PC-3 (cell line): Measurements from ENCODE around the gene ZCCHC24. TPM values are rescaled to one million over a fixed set of nuclear protein-coding genes. Genes with fewer than 3 reads are reported as not detected.

Experiments used
- ATAC-seq: fragments of 200-7000 bp; cut with Tn5 transposase; 2 replicates; pipeline ENCODE4 v1.9.1; 2020; ENCODE audit warnings: mild to moderate bottlenecking, moderate library complexity
- BruUV-seq: library from RNA; stranded (reverse); fragments of 400-500 nt; replicated peaks from 2 replicates; lab custom pipeline; 2021; lab: Mats Ljungman, UMichigan
- CTCF ChIA-PET: fragments of 300-600 bp; sonication (Branson Sonifier 250); formaldehyde crosslinking; loops from one replicate; lab custom pipeline; 2022; ENCODE audit warnings: antibody characterized with exemption; lab: Charles Lee
- POLR2A ChIA-PET: fragments of 300-600 bp; sonication (Branson Sonifier 250); formaldehyde crosslinking; loops from one replicate; lab custom pipeline; 2022; ENCODE audit warnings: antibody characterized with exemption; ENCODE audit not compliant: unreplicated experiment; lab: Charles Lee
- DNase-seq: peaks from one replicate; pipeline ENCODE4 v3.0.0-alpha.2; 2015
- H2AFZ ChIP-seq: fragments of 300-600 bp; sonication (generic); 2 replicates; pipeline ENCODE4 v1.6.0; 2016; ENCODE audit warnings: antibody characterized with exemption, low read length
- H3F3A ChIP-seq: fragments of 300-600 bp; sonication (generic); one replicate; pipeline ENCODE4 v1.6.0; 2017; ENCODE audit warnings: antibody characterized with exemption, low read length, control low read depth, mild to moderate bottlenecking; ENCODE audit not compliant: unreplicated experiment
- H3K27ac ChIP-seq: fragments of 300-600 bp; sonication (generic); 2 replicates; pipeline ENCODE4 v1.5.1; 2016; ENCODE audit warnings: mild to moderate bottlenecking, low read length
- H3K27me3 ChIP-seq: fragments of 300-600 bp; sonication (generic); 2 replicates; pipeline ENCODE4 v1.6.1; 2016; ENCODE audit warnings: low read length, mixed read lengths
- H3K36me3 ChIP-seq: fragments of 300-600 bp; sonication (generic); 2 replicates; pipeline ENCODE4 v1.6.1; 2016; ENCODE audit warnings: low read depth, mixed run types, low read length, mixed read lengths
- H3K4me1 ChIP-seq: fragments of 300-600 bp; sonication (generic); 2 replicates; pipeline ENCODE4 v1.5.1; 2016; ENCODE audit warnings: low read length; ENCODE audit not compliant: insufficient read depth
- H3K4me2 ChIP-seq: fragments of 300-600 bp; sonication (generic); 2 replicates; pipeline ENCODE4 v1.6.0; 2016; ENCODE audit warnings: low read length
- H3K4me3 ChIP-seq: fragments of 300-600 bp; sonication (generic); 2 replicates; pipeline ENCODE4 v1.5.1; 2016; ENCODE audit warnings: mild to moderate bottlenecking, low read length, mixed read lengths
- H3K79me2 ChIP-seq: fragments of 300-600 bp; sonication (generic); 2 replicates; pipeline ENCODE4 v1.6.1; 2017; ENCODE audit warnings: low read length, mixed read lengths
- H3K9ac ChIP-seq: fragments of 300-600 bp; sonication (generic); 2 replicates; pipeline ENCODE4 v1.6.0; 2016; ENCODE audit warnings: mild to moderate bottlenecking, low read length
- H3K9me2 ChIP-seq: fragments of 300-600 bp; sonication (generic); replicated peaks from 2 replicates; pipeline ENCODE4 v1.6.1; 2016; ENCODE audit warnings: mixed run types, low read length, mixed read lengths
- H3K9me3 ChIP-seq: fragments of 300-600 bp; sonication (generic); 2 replicates; pipeline ENCODE4 v1.6.1; 2016; ENCODE audit warnings: low read length, mixed read lengths
- H4K20me1 ChIP-seq: fragments of 300-600 bp; sonication (generic); 2 replicates; pipeline ENCODE4 v1.6.1; 2016; ENCODE audit warnings: low read length, mixed read lengths
- CTCF ChIP-seq: fragments of 300-600 bp; sonication (generic); conservative IDR thresholded peaks from 2 replicates; pipeline ENCODE4 v1.5.1; 2017; ENCODE audit warnings: antibody characterized with exemption, low read depth, mild to moderate bottlenecking, low read length
- EZH2 ChIP-seq: fragments of 300-600 bp; sonication (generic); IDR thresholded peaks from one replicate; pipeline ENCODE4 v1.6.1; 2017; ENCODE audit warnings: antibody characterized with exemption, mild to moderate bottlenecking, low read length; ENCODE audit not compliant: unreplicated experiment
- EZH2phosphoT487 ChIP-seq: fragments of 300-600 bp; sonication (generic); IDR thresholded peaks from 2 replicates; pipeline ENCODE4 v1.6.1; 2018; ENCODE audit warnings: mild to moderate bottlenecking, antibody characterized with exemption, low read length, borderline replicate concordance
- intact Hi-C: fragments of 100-400 bp; cut with micrococcal nuclease; formaldehyde crosslinking; loops from 2 replicates; pipeline ENCODE4 v1.9.0; 2023
- total RNA-seq: library from RNA; depleted of rRNA; stranded (reverse); fragments of >200 nt; gene quantifications from 2 replicates; pipeline ENCODE4 v1.2.3, GENCODE V29; 2014

Gene ZCCHC24
- total RNA-seq, 1 experiment from 2014 or later, result 32.9 TPM

GRCh38 chr10:79459243-79459642 is 13.8 kb upstream of the ZCCHC24 start:
- ATAC-seq (no peak), DNase-seq (no peak)
- Histone ChIP-seq H3F3A (no peaks in the 10 kb centered on the region), H3K9me2 (0 out of 2 replicates have a peak, but pooled peaks cover 4% of the 10 kb centered on the region), H3K79me2 (no peaks in the 10 kb centered on the region), H3K27ac (no peak overlapping the region), H4K20me1 (no peaks in the 10 kb centered on the region), H2AFZ (no peak overlapping the region), H3K4me1 (peaks cover 7% of the 10 kb centered on the region), H3K9ac (no peak overlapping the region), H3K36me3 (no peaks in the 10 kb centered on the region), H3K4me3 (no peak overlapping the region), H3K27me3 (no peaks in the 10 kb centered on the region), H3K9me3 (no peaks in the 10 kb centered on the region), H3K4me2 (no peak overlapping the region)
- intact Hi-C loops, result no loop called here
- BruUV-seq, result no TSS peak
- CTCF ChIA-PET, result interaction anchor here (0.6 kb wide), 1 partner anchor 14 kb away, joined by 3 read pairs; the partner anchor contains the start of gene ZCCHC24
- TF ChIP-seq EZH2phosphoT487 (no peak), EZH2 (no peak), CTCF (no peak)
- POLR2A ChIA-PET, result interaction anchor here (0.6 kb wide), 1 partner anchor 125 kb away, joined by 3 read pairs; no protein-coding TSS in a partner anchor

DNA sequence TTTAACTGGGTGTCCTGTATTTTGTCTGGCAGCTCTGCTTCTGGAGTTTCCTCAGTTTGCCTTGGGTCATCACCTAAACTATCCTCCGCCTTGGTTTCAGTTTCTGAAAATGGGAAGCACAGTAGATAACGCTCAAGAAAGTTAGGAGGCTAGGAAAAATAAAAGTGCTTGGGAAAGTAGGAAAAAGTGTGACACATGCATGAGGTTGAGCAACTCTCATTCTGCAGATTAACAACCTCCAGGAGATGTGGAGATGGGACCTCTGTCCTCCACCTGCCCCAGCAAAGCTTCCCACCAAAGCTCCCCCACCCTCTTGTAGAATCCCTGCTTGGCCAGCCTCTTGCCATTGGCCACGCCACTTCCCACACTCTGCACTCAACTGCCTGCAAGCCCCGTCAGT is 13.1 kb upstream of the ZCCHC24 start:
- no peak for DNase-seq
- H3K9me3 ChIP-seq, result no peaks in the 10 kb centered on the region
- no peaks in the 10 kb centered on the region for H3F3A ChIP-seq
- no peaks in the 10 kb centered on the region for H4K20me1 ChIP-seq
- no peak overlapping the region for H3K9ac ChIP-seq
- no peak overlapping the region for H3K27ac ChIP-seq
- H3K27me3 ChIP-seq, result no peaks in the 10 kb centered on the region
- no peaks in the 10 kb centered on the region for H3K36me3 ChIP-seq
- H2AFZ ChIP-seq, result no peak overlapping the region
- ChIA-PET POLR2A (interaction anchor here (0.5 kb wide), 1 partner anchor 619 kb away, joined by 4 read pairs; no protein-coding TSS in a partner anchor), CTCF (no interaction called here)
- ATAC-seq, result no peak
- no TSS peak for BruUV-seq
- H3K4me1 ChIP-seq, result peaks cover 14% of the 10 kb centered on the region
- H3K4me2 ChIP-seq, result no peak overlapping the region
- no peaks in the 10 kb centered on the region for H3K79me2 ChIP-seq
- H3K4me3 ChIP-seq, result no peak overlapping the region
- TF ChIP-seq CTCF (no peak), EZH2phosphoT487 (no peak), EZH2 (no peak)
- intact Hi-C loops, result no loop called here
- 0 out of 2 replicates have a peak, but pooled peaks cover 4% of the 10 kb centered on the region for H3K9me2 ChIP-seq

DNA sequence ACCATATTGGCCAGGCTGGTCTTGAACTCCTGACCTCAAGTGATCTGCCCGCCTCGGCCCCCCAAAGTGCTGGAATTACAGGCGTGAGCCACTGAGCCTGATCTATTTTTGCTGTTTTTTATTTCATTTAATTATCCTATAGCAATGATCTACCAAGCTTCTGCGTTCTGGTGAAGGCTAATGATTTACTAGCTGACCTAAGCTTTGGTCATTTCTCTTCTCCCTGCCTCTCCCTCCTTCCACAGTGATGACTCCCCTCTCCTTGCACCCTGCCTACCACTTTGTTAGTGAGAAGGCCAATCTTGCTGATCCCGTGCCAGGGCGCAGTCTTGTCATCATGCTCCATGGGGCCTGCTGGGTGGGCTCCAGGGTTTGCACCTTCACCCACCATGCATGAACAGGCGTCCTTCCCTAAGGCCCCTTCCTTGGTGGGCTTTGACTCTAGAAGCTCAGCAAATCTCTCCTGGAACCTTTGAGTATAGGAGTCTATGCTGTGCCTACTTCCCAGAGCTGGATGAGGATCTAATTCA is 11.9 kb upstream of the ZCCHC24 start:
- no peaks in the 10 kb centered on the region for H3K9me3 ChIP-seq
- no peak overlapping the region for H3K4me2 ChIP-seq
- H3K27me3 ChIP-seq, result no peaks in the 10 kb centered on the region
- no peak for TF ChIP-seq CTCF
- no peak for TF ChIP-seq EZH2phosphoT487
- no peak for TF ChIP-seq EZH2
- H3K9me2 ChIP-seq, result 0 out of 2 replicates have a peak, but pooled peaks cover under 1% of the 10 kb centered on the region
- intact Hi-C loops, result no loop called here
- no peaks in the 10 kb centered on the region for H3K36me3 ChIP-seq
- no peaks in the 10 kb centered on the region for H3F3A ChIP-seq
- no peak overlapping the region for H3K27ac ChIP-seq
- H3K79me2 ChIP-seq, result no peaks in the 10 kb centered on the region
- H3K9ac ChIP-seq, result no peak overlapping the region
- no peak for DNase-seq
- peaks cover 17% of the 10 kb centered on the region for H3K4me1 ChIP-seq
- BruUV-seq, result no TSS peak
- ChIA-PET POLR2A (interaction anchor here (0.6 kb wide), 1 partner anchor 44 kb away, joined by 4 read pairs; no protein-coding TSS in a partner anchor), CTCF (no interaction called here)
- no peak overlapping the region for H3K4me3 ChIP-seq
- no peak overlapping the region for H2AFZ ChIP-seq
- no peak for ATAC-seq
- H4K20me1 ChIP-seq, result no peaks in the 10 kb centered on the region
